Skeletal muscle satellite cell (primary cell): Measurements from ENCODE around the gene TTYH3.

Experiments used
- H3K27me3 ChIP-seq: 2 replicates; pipeline ENCODE4 v1.7.0; 2013; ENCODE audit warnings: low read length; ENCODE audit not compliant: control insufficient read depth, insufficient read depth
- H3K36me3 ChIP-seq: 2 replicates; pipeline ENCODE4 v1.7.0; 2013; ENCODE audit warnings: mild to moderate bottlenecking, control low read depth, low read length; ENCODE audit not compliant: insufficient read depth
- H3K4me1 ChIP-seq: 2 replicates; pipeline ENCODE4 v1.7.0; 2013; ENCODE audit warnings: low read length; ENCODE audit not compliant: control insufficient read depth, insufficient read depth
- H3K4me2 ChIP-seq: 2 replicates; pipeline ENCODE4 v1.7.0; 2013; ENCODE audit warnings: mild to moderate bottlenecking, low read length
- H3K4me3 ChIP-seq: 2 replicates; pipeline ENCODE4 v1.7.0; 2013; ENCODE audit warnings: low read length
- H3K9ac ChIP-seq: 2 replicates; pipeline ENCODE4 v1.7.0; 2013; ENCODE audit warnings: mild to moderate bottlenecking, low read depth, low read length, moderate library complexity
- H3K9me3 ChIP-seq: replicated peaks from 2 replicates; pipeline ENCODE4 v1.7.0; 2013; ENCODE audit warnings: mild to moderate bottlenecking, control low read depth, low read length

Gene TTYH3

GRCh38 chr7:2621948-2622640 is 9.7 kb upstream of the TTYH3 start:
- Histone ChIP-seq H3K4me3 (no peak overlapping the region), H3K4me2 (no peak overlapping the region), H3K9me3 (no peaks in the 10 kb centered on the region), H3K9ac (no peak overlapping the region), H3K4me1 (peaks cover 27% of the 10 kb centered on the region), H3K27me3 (no peaks in the 10 kb centered on the region), H3K36me3 (no peaks in the 10 kb centered on the region)

GRCh38 chr7:2622869-2623697 is 8.7 kb upstream of the TTYH3 start:
- Histone ChIP-seq H3K36me3 (no peaks in the 10 kb centered on the region), H3K4me2 (no peak overlapping the region), H3K27me3 (no peaks in the 10 kb centered on the region), H3K9me3 (no peaks in the 10 kb centered on the region), H3K4me1 (peaks cover 27% of the 10 kb centered on the region), H3K9ac (no peak overlapping the region), H3K4me3 (no peak overlapping the region)

- Histone ChIP-seq H3K4me3 (no peak overlapping the region), H3K36me3 (no peaks in the 10 kb centered on the region), H3K4me2 (no peak overlapping the region), H3K27me3 (no peaks in the 10 kb centered on the region), H3K4me1 (peaks cover 22% of the 10 kb centered on the region), H3K9ac (no peak overlapping the region), H3K9me3 (no peaks in the 10 kb centered on the region)
These were observed 8.1 kb upstream of the TTYH3 start for GRCh38 chr7:2623698-2624014.

- no peaks in the 10 kb centered on the region for H3K36me3 ChIP-seq
- H3K4me1 ChIP-seq: peaks cover 19% of the 10 kb centered on the region
- no peaks in the 10 kb centered on the region for H3K27me3 ChIP-seq
- H3K9me3 ChIP-seq: no peaks in the 10 kb centered on the region
- H3K4me3 ChIP-seq: no peak overlapping the region
- H3K4me2 ChIP-seq: no peak overlapping the region
- H3K9ac ChIP-seq: no peak overlapping the region
These were observed 7.4 kb upstream of the TTYH3 start for GRCh38 chr7:2624293-2624886.

GRCh38 chr7:2626498-2627117 is 5.2 kb upstream of the TTYH3 start:
- Histone ChIP-seq H3K27me3 (no peaks in the 10 kb centered on the region), H3K9ac (no peak overlapping the region), H3K4me3 (no peak overlapping the region), H3K4me2 (no peak overlapping the region), H3K4me1 (peaks cover 26% of the 10 kb centered on the region), H3K9me3 (no peaks in the 10 kb centered on the region), H3K36me3 (no peaks in the 10 kb centered on the region)

- Histone ChIP-seq H3K36me3 (no peaks in the 10 kb centered on the region), H3K27me3 (no peaks in the 10 kb centered on the region), H3K9me3 (no peaks in the 10 kb centered on the region), H3K9ac (no peak overlapping the region), H3K4me2 (no peak overlapping the region), H3K4me3 (no peak overlapping the region), H3K4me1 (peaks cover 26% of the 10 kb centered on the region)
These were observed 4.3 kb upstream of the TTYH3 start for GRCh38 chr7:2627258-2628129.

GRCh38 chr7:2628130-2628482 is 3.7 kb upstream of the TTYH3 start:
- Histone ChIP-seq H3K27me3 (no peaks in the 10 kb centered on the region), H3K9me3 (no peaks in the 10 kb centered on the region), H3K4me1 (peaks cover 29% of the 10 kb centered on the region), H3K4me2 (no peak overlapping the region), H3K4me3 (no peak overlapping the region), H3K9ac (no peak overlapping the region), H3K36me3 (no peaks in the 10 kb centered on the region)

- H3K9ac ChIP-seq: no peak overlapping the region
- H3K4me3 ChIP-seq: no peak overlapping the region
- H3K36me3 ChIP-seq: no peaks in the 10 kb centered on the region
- H3K4me2 ChIP-seq: no peak overlapping the region
- H3K27me3 ChIP-seq: no peaks in the 10 kb centered on the region
- H3K9me3 ChIP-seq: no peaks in the 10 kb centered on the region
- peaks cover 37% of the 10 kb centered on the region for H3K4me1 ChIP-seq
These were observed 2.9 kb upstream of the TTYH3 start for GRCh38 chr7:2628891-2629290.

- no peaks in the 10 kb centered on the region for H3K9me3 ChIP-seq
- H3K4me2 ChIP-seq: no peak overlapping the region
- no peak overlapping the region for H3K4me3 ChIP-seq
- H3K9ac ChIP-seq: no peak overlapping the region
- H3K27me3 ChIP-seq: no peaks in the 10 kb centered on the region
- no peaks in the 10 kb centered on the region for H3K36me3 ChIP-seq
- H3K4me1 ChIP-seq: peaks cover 38% of the 10 kb centered on the region
These were observed 1.8 kb upstream of the TTYH3 start for GRCh38 chr7:2629746-2630681.

GRCh38 chr7:2632733-2633537 is 1.1 kb downstream of the TTYH3 start:
- H3K4me3 ChIP-seq: peak overlapping the region; percentile 92
- H3K27me3 ChIP-seq: no peaks in the 10 kb centered on the region
- peak overlapping the region; percentile 89 for H3K9ac ChIP-seq
- peaks cover 3% of the 10 kb centered on the region for H3K36me3 ChIP-seq
- peaks cover 53% of the 10 kb centered on the region for H3K4me1 ChIP-seq
- H3K4me2 ChIP-seq: peak overlapping the region; percentile 99
- no peaks in the 10 kb centered on the region for H3K9me3 ChIP-seq
